COLO829 (cell line): ENCODE results near the gene LMBRD1.
A peak's percentile ranks its signal among the peaks of the same experiment; 100 is the strongest.
"Not testable (repeated sequence)": the region's sequence is repeated elsewhere in the genome, so short reads cannot be mapped to it uniquely, and the experiment has no call there.

Experiments used
- DNase-seq: peaks from one replicate; pipeline ENCODE4 v3.0.0; 2012; ENCODE audit warnings: low spot score

Gene LMBRD1

GRCh38 chr6:69796642-69797390 lies at the start of gene LMBRD1:
TSS of gene LMBRD1 (minus strand) at chr6:69797010. CDS start at chr6:69796881, 129 bp downstream.
- peak; percentile 90 for DNase-seq

- no peak for DNase-seq
These were observed 49.5 kb upstream of the LMBRD1 start for GRCh38 chr6:69846312-69846711.

- no peak for DNase-seq
These were observed 46.4 kb upstream of the LMBRD1 start for GRCh38 chr6:69843189-69843588.

GRCh38 chr6:69841862-69842261 lies 45.1 kb upstream of the LMBRD1 start:
- DNase-seq: no peak

GRCh38 chr6:69835414-69836179 lies 38.8 kb upstream of the LMBRD1 start:
- DNase-seq: peak; percentile 40

- DNase-seq: no peak
These were observed 35.7 kb upstream of the LMBRD1 start for GRCh38 chr6:69832558-69832957.

- no peak for DNase-seq
These were observed 30.6 kb upstream of the LMBRD1 start for GRCh38 chr6:69827276-69827893.

GRCh38 chr6:69825904-69826303 lies 29.1 kb upstream of the LMBRD1 start:
- DNase-seq: no peak

- DNase-seq: not testable (repeated sequence)
These were observed 27.5 kb upstream of the LMBRD1 start for GRCh38 chr6:69824355-69824754.

- DNase-seq: no peak
These were observed 23.6 kb upstream of the LMBRD1 start for GRCh38 chr6:69820438-69820837.

- no peak for DNase-seq
These were observed 23.2 kb upstream of the LMBRD1 start for GRCh38 chr6:69820018-69820417.

- DNase-seq: no peak
These were observed 22.3 kb upstream of the LMBRD1 start for GRCh38 chr6:69819138-69819537.

- no peak for DNase-seq
These were observed 21.6 kb upstream of the LMBRD1 start for GRCh38 chr6:69818223-69818930.

- DNase-seq: no peak
These were observed 20.5 kb upstream of the LMBRD1 start for GRCh38 chr6:69817358-69817757.

- no peak for DNase-seq
These were observed 19.8 kb upstream of the LMBRD1 start for GRCh38 chr6:69816569-69816968.

- DNase-seq: no peak
These were observed 19.2 kb upstream of the LMBRD1 start for GRCh38 chr6:69816026-69816425.

- DNase-seq: no peak
These were observed 16.7 kb upstream of the LMBRD1 start for GRCh38 chr6:69813508-69813907.

GRCh38 chr6:69812746-69813427 lies 16.1 kb upstream of the LMBRD1 start:
- DNase-seq: no peak

GRCh38 chr6:69802995-69803394 lies 6.2 kb upstream of the LMBRD1 start:
- no peak for DNase-seq

GRCh38 chr6:69801711-69802110 lies 4.9 kb upstream of the LMBRD1 start:
- no peak for DNase-seq

- DNase-seq: no peak
These were observed 4.4 kb upstream of the LMBRD1 start for GRCh38 chr6:69801225-69801624.

GRCh38 chr6:69798796-69799195 lies 2.0 kb upstream of the LMBRD1 start:
- not testable (repeated sequence) for DNase-seq
